Measurements from ENCODE around the gene SLC6A17.

SLC6A17 gene

GRCh38 chr1:110235181-110235833 is 85.0 kb downstream of the SLC6A17 start:
- peak; percentile 75 for DNase-seq
- Histone ChIP-seq H3K4me3 (ENCODE audit: low read depth, low read length) (peak overlapping the region; percentile 33), H3K36me3 (no peaks in the 10 kb centered on the region), H3K9me3 (no peaks in the 10 kb centered on the region), H3K4me1 (peaks cover 27% of the 10 kb centered on the region), H3K27me3 (no peaks in the 10 kb centered on the region)
- TF ChIP-seq CTCF (IDR thresholded peaks at IDR 0.05; ENCODE audit: low read depth, low read length), result no peak

GRCh38 chr1:110235834-110236682 is 85.8 kb downstream of the SLC6A17 start:
- no peak for DNase-seq

GRCh38 chr1:110237386-110238152 is 87.3 kb downstream of the SLC6A17 start:
- Histone ChIP-seq H3K36me3 (no peaks in the 10 kb centered on the region), H3K9me3 (no peaks in the 10 kb centered on the region), H3K4me3 (ENCODE audit: low read depth, low read length) (no peak overlapping the region), H3K27me3 (no peaks in the 10 kb centered on the region), H3K4me1 (peaks cover 33% of the 10 kb centered on the region)
- no peak for TF ChIP-seq CTCF (IDR thresholded peaks at IDR 0.05; ENCODE audit: low read depth, low read length)
- no peak for DNase-seq

More at GRCh38 chr1:110235834-110236682, 85.8 kb downstream of the SLC6A17 start:
- Histone ChIP-seq H3K4me3 (ENCODE audit: low read depth, low read length) (peak overlapping the region; percentile 33; the same call in 1 of the 2 replicates), H3K27me3 (no peaks in the 10 kb centered on the region), H3K4me1 (peaks cover 33% of the 10 kb centered on the region), H3K9me3 (no peaks in the 10 kb centered on the region), H3K36me3 (no peaks in the 10 kb centered on the region)
- TF ChIP-seq CTCF (IDR thresholded peaks at IDR 0.05; ENCODE audit: low read depth, low read length), result no peak

- Histone ChIP-seq H3K27me3 (no peaks in the 10 kb centered on the region), H3K9me3 (no peaks in the 10 kb centered on the region), H3K4me3 (ENCODE audit: low read depth, low read length) (no peak overlapping the region), H3K36me3 (no peaks in the 10 kb centered on the region), H3K4me1 (peaks cover 27% of the 10 kb centered on the region)
- no peak for TF ChIP-seq CTCF (IDR thresholded peaks at IDR 0.05; ENCODE audit: low read depth, low read length)
- no peak for DNase-seq
Measured at GRCh38 chr1:110239441-110240430, 89.4 kb downstream of the SLC6A17 start.

- H3K4me1 ChIP-seq, result peaks cover 22% of the 10 kb centered on the region
- H3K27me3 ChIP-seq, result no peaks in the 10 kb centered on the region
- H3K36me3 ChIP-seq, result no peaks in the 10 kb centered on the region
- H3K4me3 ChIP-seq (ENCODE audit: low read depth, low read length), result no peak overlapping the region
- H3K9me3 ChIP-seq, result no peaks in the 10 kb centered on the region
- no peak for TF ChIP-seq CTCF (IDR thresholded peaks at IDR 0.05; ENCODE audit: low read depth, low read length)
- DNase-seq, result peak; percentile 54
Measured at GRCh38 chr1:110240476-110241210, 90.3 kb downstream of the SLC6A17 start.
